Stimulated activated naive CD8-positive, alpha-beta T cell treated with anti-CD3 and anti-CD28 coated beads, Interleukin-15, amount 100 ng/mL, for 72 hours (primary cell): ENCODE data around the gene COPS7A.

Experiments
- ATAC-seq: fragments of 150-1000 bp; cut with Tn5 transposase; 2 replicates; pipeline ENCODE4 v1.10.0; 2021; ENCODE audit warnings: mild to moderate bottlenecking, moderate library complexity
- DNase-seq, 2 donors: peaks; one replicate each; pipeline ENCODE4 v3.0.0; 2021 to 2022
- H3K27ac Mint-ChIP-seq, 2 donors: one replicate each; pipeline ENCODE4 v1.8.0; 2022; ENCODE audit warnings: mild to moderate bottlenecking in 2 of 2, mixed read lengths in 2 of 2, moderate library complexity in 2 of 2
- H3K27me3 Mint-ChIP-seq: one replicate; pipeline ENCODE4 v1.8.0; 2022; ENCODE audit warnings: mixed read lengths
- H3K4me1 Mint-ChIP-seq: one replicate; pipeline ENCODE4 v1.8.0; 2022; ENCODE audit warnings: mild to moderate bottlenecking, mixed read lengths
- H3K4me3 Mint-ChIP-seq, 2 donors: one replicate each; pipeline ENCODE4 v1.8.0; 2022; ENCODE audit warnings: mild to moderate bottlenecking in 2 of 2, mixed read lengths in 2 of 2, moderate library complexity in 1 of 2
- H3K9me3 Mint-ChIP-seq, 2 donors: one replicate each; pipeline ENCODE4 v1.8.0; 2022; ENCODE audit warnings: mixed read lengths in 2 of 2

COPS7A gene

DNA sequence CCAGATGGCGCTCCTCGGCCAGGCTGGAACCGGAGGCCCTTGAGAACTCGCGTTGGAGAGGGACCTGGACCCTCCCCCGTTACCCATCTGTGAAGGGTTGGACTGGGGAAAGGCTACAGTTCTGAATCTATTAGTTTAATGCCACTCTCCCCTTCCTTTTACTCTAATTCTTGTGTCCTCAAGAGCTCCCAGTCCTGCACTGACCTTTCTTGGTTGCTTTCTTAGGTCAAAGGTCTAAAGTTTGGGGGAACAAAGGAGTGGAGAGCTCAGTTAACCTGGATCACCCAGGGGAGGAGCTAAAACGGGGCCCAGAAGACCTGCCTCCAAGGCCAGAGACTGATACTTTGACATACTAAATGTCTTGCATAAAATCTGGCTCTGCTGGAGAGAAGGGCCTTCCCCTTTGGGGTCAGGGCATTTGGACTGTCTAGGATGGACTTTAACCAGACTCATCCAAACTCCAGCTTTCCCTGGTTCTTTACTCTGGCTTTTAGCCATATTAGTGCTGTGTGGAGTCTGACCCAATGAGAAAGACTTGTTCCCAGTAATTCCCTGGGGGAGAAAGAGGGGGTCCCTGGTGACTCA is 30.0 kb downstream of the COPS7A start:
- H3K9me3 Mint-ChIP-seq = no peaks in the 10 kb centered on the region
- H3K4me1 Mint-ChIP-seq = peaks cover 42% of the 10 kb centered on the region
- DNase-seq (no peak), ATAC-seq (no peak)
- H3K27ac Mint-ChIP-seq = peak overlapping the region; percentile 10 to 99
- H3K4me3 Mint-ChIP-seq = peak overlapping the region; percentile 91 to 96
- peaks cover 11% of the 10 kb centered on the region for H3K27me3 Mint-ChIP-seq

- peaks cover 13% of the 10 kb centered on the region for H3K27me3 Mint-ChIP-seq
- no peak overlapping the region for H3K4me3 Mint-ChIP-seq
- H3K9me3 Mint-ChIP-seq = no peaks in the 10 kb centered on the region
- peaks cover 43% of the 10 kb centered on the region for H3K4me1 Mint-ChIP-seq
- no peak for ATAC-seq
- no peak overlapping the region for H3K27ac Mint-ChIP-seq
- DNase-seq = no peak
Measured at GRCh38 chr12:6754411-6754810, 30.6 kb downstream of the COPS7A start.

GRCh38 chr12:6757028-6757690 is 33.3 kb downstream of the COPS7A start:
- H3K4me1 Mint-ChIP-seq = peaks cover 26% of the 10 kb centered on the region
- H3K9me3 Mint-ChIP-seq = no peaks in the 10 kb centered on the region
- no peak overlapping the region for H3K4me3 Mint-ChIP-seq
- no peak overlapping the region for H3K27ac Mint-ChIP-seq
- DNase-seq = no peak
- peaks cover 25% of the 10 kb centered on the region for H3K27me3 Mint-ChIP-seq
- no peak for ATAC-seq

- peaks cover 37% of the 10 kb centered on the region for H3K27me3 Mint-ChIP-seq
Measured at GRCh38 chr12:6758506-6759095, 34.8 kb downstream of the COPS7A start.

DNA sequence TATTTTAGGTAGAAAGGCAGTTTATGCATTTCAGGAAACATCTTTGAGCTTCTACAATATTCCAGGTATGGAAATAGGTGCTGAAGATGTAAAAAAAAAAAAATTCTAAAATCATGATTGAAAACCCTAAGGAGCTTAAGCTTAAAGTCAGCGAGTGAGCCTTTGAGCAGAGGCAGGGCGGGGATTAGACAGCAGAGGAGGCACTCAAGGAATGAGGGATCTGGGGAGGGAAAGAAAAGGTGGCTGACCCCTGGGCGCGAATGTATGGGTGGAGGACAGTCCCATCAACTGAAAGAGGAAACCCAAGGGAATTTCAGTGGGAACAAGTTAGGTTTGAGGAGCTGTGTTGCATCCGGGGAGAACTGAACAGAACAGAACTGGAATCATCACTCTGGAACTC is 35.9 kb downstream of the COPS7A start:
- Mint-ChIP-seq H3K4me3 (no peak overlapping the region), H3K4me1 (peaks cover 18% of the 10 kb centered on the region), H3K27me3 (peaks cover 48% of the 10 kb centered on the region), H3K9me3 (no peaks in the 10 kb centered on the region), H3K27ac (no peak overlapping the region)
- no peak for ATAC-seq
- DNase-seq = no peak

More at GRCh38 chr12:6758506-6759095, 34.8 kb downstream of the COPS7A start:
- Mint-ChIP-seq H3K27ac (no peak overlapping the region), H3K4me3 (no peak overlapping the region), H3K4me1 (peaks cover 19% of the 10 kb centered on the region), H3K9me3 (no peaks in the 10 kb centered on the region)
- ATAC-seq = peak; percentile 17
- no peak for DNase-seq

DNA sequence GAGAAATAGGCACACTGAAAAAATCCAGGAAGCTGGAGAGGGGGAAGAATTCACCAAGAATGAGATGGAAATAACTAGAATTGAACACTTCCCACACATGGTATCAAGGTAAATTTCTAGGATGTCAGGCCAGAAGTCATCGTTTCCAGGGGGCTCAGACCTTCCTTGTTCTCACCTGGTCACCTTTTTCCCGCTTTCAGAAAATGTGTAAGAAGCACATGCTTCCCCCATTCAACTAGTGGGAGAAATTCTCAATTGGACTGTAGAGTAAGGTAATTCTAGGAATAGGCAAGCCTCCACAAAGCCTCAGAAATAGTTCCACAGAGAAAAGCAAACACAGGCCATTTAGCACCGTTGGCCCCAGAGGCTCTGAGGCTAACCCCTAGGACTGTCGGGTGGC is 39.5 kb downstream of the COPS7A start:
- Mint-ChIP-seq H3K4me1 (peaks cover 41% of the 10 kb centered on the region), H3K27ac (no peak overlapping the region), H3K4me3 (no peak overlapping the region), H3K9me3 (no peaks in the 10 kb centered on the region), H3K27me3 (peaks cover 61% of the 10 kb centered on the region)
- no peak for DNase-seq
- no peak for ATAC-seq

GRCh38 chr12:6764011-6764828 is 40.4 kb downstream of the COPS7A start:
- Mint-ChIP-seq H3K4me1 (peaks cover 44% of the 10 kb centered on the region), H3K9me3 (no peaks in the 10 kb centered on the region), H3K4me3 (peak overlapping the region; percentile 39 to 53), H3K27ac (no peak overlapping the region), H3K27me3 (peaks cover 69% of the 10 kb centered on the region)
- DNase-seq = peak; percentile 65 to 72
- peak; percentile 82 for ATAC-seq

GRCh38 chr12:6765048-6765633 is 41.3 kb downstream of the COPS7A start:
- ATAC-seq (no peak), DNase-seq (no peak)
- Mint-ChIP-seq H3K4me3 (peak overlapping the region; percentile 60 to 80), H3K4me1 (peaks cover 53% of the 10 kb centered on the region), H3K27ac (no peak overlapping the region), H3K27me3 (peaks cover 71% of the 10 kb centered on the region), H3K9me3 (no peaks in the 10 kb centered on the region)

GRCh38 chr12:6765634-6766581 is 42.1 kb downstream of the COPS7A start, which contains the start of gene PTMS:
Gene PTMS, plus strand, starts transcription at chr12:6766363. Its CDS starts 343 bp downstream, at chr12:6766706.
- Mint-ChIP-seq H3K4me3 (peak within 1 kb of the TSS; percentile 89), H3K4me1 (peaks cover 61% of the 10 kb centered on the region), H3K27ac (peak within 1 kb of the TSS; percentile 95 to 97), H3K27me3 (peaks cover 78% of the 10 kb centered on the region), H3K9me3 (no peaks in the 10 kb centered on the region)
- DNase-seq = peak in 1 of 2 donors; percentile 38
- peak; percentile 8 for ATAC-seq

DNA sequence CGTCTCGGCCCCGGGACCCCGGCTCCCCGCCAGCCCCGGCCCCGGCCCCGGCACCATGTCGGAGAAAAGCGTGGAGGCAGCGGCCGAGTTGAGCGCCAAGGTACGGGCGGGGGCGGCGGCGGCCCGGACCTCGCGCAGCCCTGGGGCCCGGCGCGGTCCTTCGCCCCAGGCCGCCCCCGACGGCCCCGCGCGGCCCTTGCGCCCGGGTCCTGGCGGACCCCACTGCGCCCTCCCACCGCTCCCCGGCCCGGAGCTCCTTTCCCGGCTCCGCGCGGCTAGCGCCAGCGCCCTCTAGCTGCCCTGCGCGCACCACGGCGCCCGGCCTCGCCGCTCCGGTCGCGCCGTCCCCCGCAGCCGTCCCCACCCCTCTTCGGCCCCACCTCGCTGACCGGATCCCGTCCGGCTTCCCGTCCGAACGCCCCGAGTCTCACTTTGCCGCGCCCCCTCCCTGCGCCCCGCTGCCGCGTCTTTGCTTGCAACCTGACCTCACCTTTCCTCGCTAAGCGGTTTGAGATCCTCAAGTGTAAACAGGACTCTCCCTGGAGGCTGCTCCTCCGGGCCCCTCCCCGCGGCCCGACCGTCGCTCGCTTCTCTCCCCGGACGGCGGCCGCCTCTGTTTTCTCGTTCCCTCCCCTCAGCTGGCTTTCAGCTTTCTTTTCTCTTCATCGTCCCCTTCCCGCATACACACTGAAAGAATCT is 43.0 kb downstream of the COPS7A start:
- peak; percentile 70 for ATAC-seq
- peaks cover 70% of the 10 kb centered on the region for H3K4me1 Mint-ChIP-seq
- peak overlapping the region; percentile 95 to 97 for H3K27ac Mint-ChIP-seq
- peak overlapping the region; percentile 89 for H3K4me3 Mint-ChIP-seq
- peaks cover 75% of the 10 kb centered on the region for H3K27me3 Mint-ChIP-seq
- no peaks in the 10 kb centered on the region for H3K9me3 Mint-ChIP-seq
- peak; percentile 56 to 63 for DNase-seq

DNA sequence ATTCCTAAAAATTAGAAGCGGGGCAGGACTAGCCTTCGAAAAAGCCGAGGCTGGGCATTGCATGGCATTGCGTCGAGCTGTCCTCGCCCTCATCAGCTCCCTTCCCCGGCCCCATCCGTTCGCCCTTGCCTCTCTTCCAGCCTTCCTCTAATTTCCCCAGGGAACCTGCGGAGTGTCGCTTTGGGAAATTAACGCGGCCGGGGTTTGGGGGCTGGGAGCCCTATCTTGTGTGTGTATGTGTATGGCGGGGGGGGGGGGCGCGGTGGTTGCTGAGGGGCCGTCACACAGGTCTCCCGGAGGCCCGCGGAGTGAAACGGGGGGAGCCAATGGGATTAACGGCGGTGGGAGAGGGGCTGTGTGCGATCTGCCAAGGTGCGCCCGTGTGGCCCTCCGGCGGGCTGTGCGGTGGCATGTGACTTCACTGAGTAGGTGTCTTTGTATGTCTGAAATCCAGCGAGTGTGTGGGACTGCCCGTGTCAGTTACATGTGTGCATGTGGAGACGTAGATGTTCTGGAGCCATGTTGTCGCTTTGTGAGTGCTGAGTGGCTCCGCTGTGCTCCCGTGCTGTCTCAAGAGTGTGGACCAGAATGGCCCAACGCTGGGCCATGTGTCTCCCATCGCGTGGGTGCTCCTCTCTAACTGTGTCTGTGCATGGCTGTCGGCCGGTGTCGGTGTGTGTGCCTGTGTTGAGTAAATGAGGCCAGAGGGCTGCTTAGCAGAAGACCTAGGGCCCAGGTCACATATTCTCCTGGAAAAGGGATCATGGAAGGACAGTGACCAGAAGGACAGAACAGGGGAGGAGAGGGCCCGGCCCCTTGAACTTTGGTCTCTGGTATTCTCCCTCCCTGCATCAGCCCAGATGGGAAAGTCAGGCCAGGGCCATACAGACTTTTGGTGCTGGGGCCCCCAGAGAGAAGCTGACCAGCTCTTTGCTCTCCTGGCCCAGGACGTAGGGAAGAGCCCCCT is 43.8 kb downstream of the COPS7A start:
- peak; percentile 1 for ATAC-seq
- Mint-ChIP-seq H3K27me3 (peaks cover 67% of the 10 kb centered on the region), H3K4me1 (peaks cover 75% of the 10 kb centered on the region), H3K4me3 (peak overlapping the region; percentile 89), H3K27ac (peak overlapping the region; percentile 95 to 97), H3K9me3 (no peaks in the 10 kb centered on the region)
- no peak for DNase-seq

GRCh38 chr12:6768437-6768914 is 44.6 kb downstream of the COPS7A start:
- Mint-ChIP-seq H3K4me1 (peaks cover 84% of the 10 kb centered on the region), H3K27me3 (peaks cover 60% of the 10 kb centered on the region), H3K4me3 (peak overlapping the region; percentile 89), H3K9me3 (no peaks in the 10 kb centered on the region), H3K27ac (peak overlapping the region in 1 of 2 donors; percentile 29)
- no peak for DNase-seq
- ATAC-seq = no peak

DNA sequence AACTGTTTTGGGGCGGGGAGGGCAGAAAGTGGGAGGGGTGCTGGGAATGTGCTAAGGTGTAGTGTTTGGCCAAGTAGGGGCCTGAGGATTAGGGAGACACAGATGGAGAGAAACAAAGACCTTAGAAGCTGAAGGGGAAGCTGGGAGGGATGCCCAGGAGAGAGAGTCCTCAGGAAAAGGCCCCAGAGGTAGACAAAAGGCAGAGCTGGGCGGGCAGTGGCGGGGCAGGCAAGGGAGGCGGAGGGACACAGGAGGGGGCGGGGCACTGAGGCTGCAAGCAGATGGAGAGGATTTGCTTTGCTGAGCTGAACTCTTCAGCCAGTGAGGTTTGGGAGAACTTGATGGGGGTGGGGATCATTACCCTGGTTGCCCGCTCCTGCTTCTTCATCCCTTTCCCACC is 45.1 kb downstream of the COPS7A start:
- Mint-ChIP-seq H3K27me3 (peaks cover 57% of the 10 kb centered on the region), H3K4me1 (peaks cover 83% of the 10 kb centered on the region), H3K9me3 (no peaks in the 10 kb centered on the region), H3K4me3 (peak overlapping the region; percentile 6 to 89), H3K27ac (no peak overlapping the region)
- DNase-seq (no peak), ATAC-seq (no peak)
